Activated CD4-positive, alpha-beta T cell treated with anti-CD3 and anti-CD28 coated beads, Interleukin-2, amount 50 U/mL, for 24 hours (primary cell): ENCODE results near the gene ULK2.
A peak's percentile ranks its signal among the peaks of the same experiment; 100 is the strongest.

Experiments
- DNase-seq, 2 donors: peaks; one replicate each; pipeline ENCODE4 v3.0.0-alpha.2; 2020; ENCODE audit warnings: low read depth in 1 of 2, low spot score in 1 of 2

The ULK2 gene

DNA sequence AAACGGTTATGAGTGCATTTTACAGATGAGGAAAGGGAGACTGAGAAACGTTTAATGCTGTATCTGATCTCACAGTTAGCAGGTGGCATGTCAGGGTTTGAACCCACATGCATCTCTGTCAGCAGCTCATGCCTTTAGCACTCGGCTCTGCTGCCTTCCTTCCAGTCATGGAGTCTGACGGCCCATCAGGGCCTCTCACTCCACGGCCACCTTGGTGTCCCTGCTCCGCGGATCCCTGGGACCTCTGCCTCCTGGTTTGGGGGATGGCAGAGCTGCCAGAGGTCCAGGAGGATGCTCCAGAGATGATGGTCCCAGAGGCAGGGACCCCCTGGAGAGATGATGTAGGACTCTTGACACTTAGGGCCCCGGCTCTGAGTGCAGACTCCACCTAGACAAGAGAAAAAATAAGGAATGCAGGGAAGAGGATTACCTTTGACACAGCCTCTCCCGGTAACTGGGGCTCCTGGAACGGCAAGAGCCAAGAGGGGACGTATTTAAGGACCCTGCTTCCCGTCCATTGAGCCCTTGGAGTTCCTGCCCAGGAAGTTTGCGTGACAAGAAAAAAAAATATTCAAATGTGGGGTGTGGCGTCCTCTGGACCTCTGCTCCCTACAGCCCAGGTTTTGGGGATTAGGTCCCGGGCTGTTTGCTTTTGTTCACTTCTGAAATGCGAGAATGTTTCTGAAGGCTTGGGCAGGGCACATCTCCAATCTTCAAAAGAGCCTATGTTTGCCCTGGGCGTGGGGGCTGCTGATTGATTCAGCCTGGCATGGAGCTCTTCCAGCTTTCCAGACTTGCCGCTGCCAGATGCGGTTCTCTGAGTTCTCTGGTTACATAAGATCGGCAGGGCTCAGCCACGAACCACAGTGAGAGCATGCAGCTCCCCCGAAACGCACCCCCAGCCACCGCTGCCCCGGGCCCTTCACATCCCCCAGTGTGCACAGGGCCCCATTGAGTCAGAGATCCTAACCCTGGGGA, 119.6 kb downstream of the ULK2 start, which contains the start of gene ALDH3A1:
Gene ALDH3A1, minus strand, starts transcription at position 470 of the 978 bp plus-strand sequence. CDS start 3,169 bp downstream, outside the sequence.
- no peak for DNase-seq

DNA sequence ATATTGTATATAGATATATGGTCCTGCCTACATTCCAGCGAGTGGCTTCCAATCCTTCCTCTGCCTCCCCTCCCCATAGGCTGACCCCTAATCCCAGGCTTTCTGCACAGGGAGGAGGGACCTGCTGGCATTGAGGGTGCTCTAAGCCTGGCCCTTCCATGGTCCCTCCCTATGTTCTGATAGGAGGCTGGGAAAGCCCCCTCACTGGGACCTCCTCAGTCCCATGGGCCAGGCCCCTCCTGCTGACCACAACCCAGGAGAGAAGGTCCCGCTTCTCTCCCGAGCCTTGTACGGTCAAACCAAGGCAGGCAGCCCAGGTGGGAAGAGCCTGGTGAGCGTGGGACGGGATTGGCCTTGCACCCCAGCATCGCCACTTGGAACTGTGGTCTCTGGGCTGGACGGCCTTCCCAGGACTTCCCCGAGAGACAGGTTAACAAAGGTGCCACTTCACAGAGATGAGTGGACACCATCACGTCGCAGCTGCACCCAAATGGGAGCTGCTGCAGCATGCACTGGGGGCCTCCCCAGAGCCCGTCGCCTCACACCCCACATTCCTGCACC, 120.5 kb downstream of the ULK2 start:
- no peak for DNase-seq

DNA sequence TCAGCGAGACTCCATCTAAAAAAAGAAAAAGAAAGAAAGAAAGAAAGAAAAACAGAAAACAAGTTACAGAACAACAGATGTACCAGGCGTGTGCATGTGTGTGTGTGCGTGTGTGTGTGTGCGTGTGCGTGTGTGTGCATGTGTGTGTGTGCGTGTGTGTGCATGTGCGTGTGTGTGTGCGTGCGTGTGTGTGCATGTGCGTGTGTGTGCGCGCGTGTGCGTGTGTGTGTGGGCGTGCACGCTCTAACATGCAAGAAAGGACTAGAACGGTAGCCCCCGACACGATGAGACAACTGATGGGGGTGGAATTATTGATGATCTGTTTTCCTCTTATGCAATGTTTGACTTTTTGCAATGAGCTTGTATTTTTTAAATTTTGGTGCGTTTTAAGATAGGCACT, 121.2 kb downstream of the ULK2 start:
- DNase-seq, result no peak

DNA sequence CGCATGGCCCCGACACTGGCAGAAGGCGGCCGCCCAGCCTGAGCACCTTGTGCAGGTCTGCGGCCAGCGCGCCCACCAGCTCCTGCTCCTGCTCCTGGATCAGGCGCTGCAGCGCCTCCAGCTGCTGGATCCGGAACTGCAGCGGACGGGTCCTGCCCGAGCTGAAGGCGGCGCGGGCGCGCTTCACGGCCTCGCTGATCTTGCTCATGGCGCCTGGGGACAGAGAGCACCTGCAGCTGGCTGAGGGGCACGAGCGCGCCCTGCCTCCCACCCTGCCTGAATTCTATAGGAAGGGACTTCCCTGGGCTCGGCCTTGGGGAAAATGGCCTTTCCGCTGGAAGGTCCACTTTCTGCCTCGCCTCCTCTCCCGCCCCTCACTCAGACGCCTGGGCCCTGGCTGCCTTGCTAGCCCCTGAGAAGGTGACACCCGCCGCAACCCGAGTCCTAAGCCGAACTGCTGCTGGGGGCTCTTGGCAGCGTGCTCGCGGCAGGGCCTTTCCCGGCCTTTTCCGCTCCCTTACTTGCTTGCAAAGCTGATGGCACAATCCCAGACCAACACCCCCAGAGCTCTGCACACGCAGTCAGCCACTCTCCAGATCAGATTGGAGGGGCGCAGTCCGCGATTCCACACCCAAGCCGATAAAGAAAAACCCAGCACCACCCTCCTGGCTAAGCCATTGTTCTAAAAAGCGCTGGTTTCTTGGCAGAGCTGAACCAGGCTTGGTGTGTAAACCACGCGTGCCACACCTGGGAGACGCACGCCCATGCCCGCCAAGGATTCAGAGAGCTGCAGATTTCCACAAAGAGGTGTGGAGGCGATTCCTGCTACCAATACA, 122.6 kb downstream of the ULK2 start:
- peak; percentile 69 to 76 for DNase-seq

DNA sequence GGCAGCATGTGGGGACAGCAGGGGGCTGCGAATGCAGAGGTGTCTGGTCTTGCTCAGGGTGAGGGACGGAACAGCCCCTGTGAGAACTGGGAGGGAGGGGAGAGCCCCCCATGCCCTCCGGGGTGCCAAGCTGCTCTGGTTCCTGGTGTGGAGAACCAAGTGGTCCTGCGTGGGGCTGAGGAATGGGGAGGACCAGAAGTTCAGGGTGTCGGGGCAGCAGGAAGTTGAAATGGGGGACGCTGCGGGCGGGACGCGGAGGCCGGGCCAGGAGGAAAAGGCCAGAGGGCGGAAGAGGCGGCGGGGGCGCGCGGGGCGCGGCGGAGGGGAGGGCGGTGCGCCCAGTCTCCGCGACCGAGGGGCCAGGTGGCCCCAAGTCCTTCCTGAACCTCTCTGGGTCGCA, 123.2 kb downstream of the ULK2 start:
- DNase-seq, result no peak

DNA sequence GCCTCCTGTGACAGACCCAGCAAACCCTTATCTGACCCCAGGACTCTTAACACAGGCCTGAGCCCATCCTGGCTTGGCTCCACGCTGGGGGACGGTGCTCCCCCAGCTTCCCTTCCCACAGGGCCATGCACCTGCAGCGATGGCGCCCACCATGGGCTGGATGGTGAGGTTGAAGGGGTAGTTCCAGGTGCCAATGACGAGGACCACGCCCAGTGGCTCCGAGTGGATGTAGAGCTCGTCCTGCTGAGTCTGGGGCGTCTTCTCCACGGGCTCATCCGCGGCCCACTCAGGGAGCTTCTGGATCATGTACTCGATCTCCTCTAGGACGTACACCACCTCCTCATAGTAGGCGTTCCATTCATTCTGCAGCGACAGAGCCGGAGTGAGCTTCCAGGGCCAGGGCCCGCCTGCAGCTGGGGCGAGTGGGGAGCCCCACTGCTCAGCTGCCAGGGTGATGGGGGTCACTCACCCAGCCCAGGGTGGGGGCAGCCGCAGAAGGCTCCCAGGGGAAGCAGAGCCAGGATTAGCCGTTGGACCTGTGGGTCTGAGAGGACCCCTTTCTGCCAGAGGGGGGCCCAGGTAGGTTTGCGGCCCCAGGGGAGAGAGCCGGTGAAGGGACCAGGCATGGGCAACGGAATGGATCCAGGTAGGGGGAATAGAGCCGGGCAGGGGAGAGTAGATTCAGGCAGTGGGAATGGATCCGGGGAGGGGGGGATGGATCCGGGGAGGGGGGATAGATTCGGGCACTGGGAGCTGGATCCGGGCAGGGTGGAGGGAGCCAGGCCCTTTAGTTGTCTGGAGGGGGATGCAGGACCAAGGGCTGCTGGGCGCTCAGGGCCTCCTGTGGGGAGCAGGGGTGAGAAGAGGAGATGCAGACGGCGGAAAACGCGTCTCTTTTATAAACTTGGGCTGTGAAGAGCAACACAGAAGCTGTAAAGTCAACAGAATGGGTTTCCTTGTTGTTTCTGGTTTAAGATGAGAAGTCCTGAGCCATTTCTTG, 124.3 kb downstream of the ULK2 start:
- no peak for DNase-seq

DNA sequence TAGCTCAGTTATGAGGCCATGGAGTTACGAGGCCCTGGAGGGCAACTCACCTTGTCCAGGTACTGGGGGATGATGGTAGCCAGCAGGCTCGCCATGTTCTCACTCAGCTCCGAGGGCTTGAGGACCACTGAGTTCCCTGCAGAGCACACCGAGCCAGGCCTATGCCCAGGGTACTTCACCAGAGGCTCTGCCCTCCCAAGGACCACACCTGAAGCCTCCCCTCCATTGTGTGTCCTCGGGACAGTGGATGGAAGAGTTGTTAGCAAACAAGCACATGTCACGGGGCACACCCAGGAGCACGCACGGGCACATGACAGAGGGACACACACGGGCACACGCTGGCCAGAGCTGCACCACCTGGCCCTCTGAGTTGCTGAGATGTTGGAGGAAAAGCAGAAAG, 125.2 kb downstream of the ULK2 start:
- no peak for DNase-seq

DNA sequence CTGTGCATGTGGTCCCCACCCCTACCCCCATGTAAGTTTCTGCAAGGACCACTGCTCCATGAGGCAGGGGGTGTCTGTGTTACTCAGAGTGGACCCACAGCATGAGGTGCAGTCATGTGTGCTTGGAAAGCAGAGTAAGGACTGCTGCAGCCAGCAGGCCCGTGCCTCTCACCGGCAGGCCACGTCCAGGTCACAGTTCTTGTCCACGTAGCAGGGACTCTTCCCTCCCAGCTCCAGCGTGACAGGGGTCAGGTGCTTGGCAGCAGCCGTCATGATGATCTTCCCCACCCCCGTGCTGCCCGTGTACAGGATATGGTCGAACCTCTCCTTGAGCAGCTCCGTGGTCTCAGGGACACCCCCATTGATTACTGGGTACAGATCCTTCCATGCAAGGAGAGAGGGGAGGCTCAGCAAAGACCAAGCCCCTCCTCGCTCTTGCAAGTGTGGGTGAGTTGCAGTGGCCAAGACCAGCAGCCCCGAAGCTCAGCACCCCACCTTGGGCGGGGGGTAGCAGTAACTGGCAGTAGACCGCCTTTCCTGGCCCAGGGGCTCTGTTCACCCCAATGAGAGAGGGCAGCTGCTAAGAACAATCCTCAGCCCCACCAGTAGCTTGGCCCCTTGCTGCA, 125.8 kb downstream of the ULK2 start:
- DNase-seq, result no peak

DNA sequence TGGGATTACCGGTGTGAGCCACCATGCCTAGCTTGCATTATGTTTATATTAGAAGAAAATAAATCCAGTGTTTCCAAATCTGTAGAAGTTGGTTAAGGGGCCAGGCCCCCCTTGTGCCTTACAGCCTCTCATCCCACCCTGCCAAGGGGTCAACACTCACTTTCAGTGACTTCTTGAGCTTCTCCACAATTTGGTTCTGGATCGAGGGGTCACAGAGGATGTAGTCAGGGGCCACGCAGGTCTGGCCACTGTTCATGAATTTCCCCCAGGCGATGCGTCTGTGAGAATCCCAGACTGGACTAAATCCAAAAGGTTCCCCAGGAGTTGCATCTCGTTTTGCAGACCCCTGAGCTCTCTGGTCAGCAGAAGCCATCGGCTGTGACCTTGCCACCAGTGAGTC, 126.8 kb downstream of the ULK2 start:
- DNase-seq, result no peak

DNA sequence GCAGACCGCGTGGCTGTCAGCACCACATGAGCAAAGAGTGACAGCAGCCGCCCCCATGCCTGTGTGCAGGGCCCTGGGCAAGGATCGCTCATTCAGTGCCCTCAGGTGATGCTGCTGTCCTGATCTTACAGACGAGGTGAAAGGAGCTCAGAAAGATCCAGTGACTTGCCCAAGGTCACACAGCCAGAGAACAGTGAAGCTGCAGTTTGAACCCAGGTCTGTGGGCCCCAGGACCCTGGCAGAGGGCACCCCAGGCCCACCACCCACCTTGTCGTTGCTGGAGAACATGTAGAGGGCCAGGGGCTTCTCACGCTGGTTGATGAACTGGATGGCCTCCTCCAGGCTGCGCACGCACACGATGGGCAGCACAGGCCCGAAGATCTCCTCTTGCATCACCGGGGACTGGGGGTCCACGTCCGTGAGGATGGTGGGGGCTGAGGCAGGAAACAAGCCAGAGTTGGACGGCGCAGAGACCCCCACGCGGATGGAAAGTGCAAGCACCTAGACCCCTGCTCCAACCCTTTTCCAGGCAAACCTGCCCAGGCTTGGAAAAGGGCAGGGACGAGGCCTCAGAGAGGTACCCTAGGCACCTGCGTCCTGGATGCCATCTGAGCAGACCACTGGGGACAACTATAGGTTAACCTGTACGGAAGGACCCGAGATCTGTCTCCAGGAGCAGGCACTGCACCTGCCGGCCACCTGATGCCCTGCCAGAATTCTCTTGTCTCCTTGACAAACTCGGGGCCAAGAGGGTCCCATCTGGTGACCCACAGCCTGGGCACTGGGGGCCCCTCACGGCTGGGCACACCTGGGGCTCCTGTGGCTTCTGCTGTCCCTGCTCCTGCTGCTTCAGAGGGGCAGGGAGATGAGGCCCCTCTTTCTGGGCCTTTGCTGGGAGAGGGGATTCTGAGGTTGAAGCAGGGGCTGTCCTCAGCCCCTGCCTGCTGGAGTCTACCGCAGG, 128.2 kb downstream of the ULK2 start:
- no peak for DNase-seq

DNA sequence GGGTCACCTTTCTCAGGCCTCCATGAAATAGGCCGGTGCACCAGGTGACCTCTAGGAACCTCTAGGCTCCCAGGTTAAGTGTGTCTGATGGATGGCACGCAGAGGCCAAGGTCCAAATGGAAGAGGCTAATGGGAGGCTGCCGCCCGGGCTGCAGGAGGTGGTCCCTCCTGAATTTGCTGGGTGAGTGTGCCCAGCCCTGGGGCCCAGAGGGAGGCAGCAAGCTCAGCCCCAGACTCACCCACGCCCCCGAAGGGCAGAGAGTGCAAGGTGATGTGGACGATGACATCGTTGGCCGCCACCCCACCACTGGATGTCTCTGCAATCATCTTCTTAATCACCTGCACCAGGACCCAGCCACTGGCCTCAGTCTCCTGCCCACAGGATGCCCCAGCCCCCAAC, 129.0 kb downstream of the ULK2 start:
- DNase-seq, result no peak

DNA sequence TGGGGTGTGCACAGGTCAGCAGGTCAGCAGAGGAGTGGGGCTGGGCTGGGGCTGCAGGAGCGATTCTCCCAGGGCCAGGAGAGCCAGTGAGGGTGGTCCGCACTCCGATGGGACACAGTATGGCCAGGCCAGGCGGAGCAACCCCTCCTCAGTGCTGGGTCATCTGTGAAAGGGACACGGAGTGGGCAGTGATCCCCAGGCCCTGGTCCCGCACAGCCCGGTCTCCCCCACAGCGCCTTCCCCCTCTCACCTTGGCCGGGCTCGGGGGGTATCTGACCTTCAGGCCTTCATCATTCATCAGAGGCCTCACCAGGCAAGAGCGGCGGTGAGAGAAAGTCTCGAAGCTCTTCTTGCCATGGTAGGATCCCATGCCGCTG, 129.7 kb downstream of the ULK2 start:
- DNase-seq, result no peak

DNA sequence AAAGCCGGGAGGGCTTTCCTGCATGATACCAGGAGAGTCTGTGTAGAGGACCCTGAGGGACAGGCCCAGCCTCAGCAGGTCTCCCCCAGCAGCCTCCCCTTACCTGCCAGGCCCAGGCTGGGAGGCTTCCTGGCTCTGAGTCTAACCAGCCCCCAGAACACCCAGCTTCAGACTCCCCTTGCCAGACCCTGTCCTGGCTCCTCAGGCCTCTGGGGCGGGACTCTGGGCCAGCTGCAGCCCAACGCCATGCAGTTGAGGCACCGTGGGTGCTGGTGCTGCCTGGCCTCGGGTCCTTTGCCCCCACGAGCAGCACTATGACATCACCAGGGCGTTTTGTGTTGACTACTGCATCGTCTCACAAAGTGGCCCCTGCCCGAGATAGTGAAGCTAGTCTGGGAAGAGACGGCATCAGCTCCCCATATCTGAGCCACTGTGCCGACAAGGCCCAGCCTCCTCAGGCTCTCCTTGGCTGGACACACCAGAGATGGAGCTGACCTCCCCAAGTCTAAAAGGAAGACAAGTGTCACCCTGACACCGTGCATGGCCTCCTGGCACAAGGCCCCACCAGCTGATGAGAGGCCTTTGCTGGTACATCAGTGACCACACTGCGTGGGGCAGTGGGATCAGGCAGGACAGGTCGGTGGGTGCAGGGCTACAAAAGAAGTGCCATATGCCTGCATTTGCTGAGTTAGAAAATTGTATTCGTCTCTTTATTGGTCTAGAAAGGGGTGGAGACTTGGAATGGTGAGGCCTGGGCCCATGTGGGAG, 130.2 kb downstream of the ULK2 start:
- DNase-seq, result no peak

DNA sequence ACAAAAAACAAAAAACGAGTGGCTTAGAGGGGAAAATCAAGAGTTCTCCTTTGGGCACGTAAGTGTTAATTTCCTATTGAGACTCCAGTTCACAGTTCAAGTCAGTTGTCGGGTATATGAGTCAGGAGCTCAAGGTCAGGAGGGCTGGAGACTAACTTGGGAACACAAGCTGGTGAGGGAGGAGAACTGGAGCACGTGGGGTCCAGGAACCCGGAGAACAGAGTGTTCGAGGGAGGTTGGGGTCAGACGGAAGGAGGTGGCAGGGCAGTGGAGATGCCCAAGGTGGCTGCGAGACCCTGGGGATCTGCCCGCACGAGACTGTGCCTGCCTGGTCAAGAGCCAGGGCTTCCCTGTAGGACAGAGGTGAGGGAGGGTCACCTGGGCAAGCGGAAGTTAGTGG, 131.7 kb downstream of the ULK2 start:
- DNase-seq, result no peak

DNA sequence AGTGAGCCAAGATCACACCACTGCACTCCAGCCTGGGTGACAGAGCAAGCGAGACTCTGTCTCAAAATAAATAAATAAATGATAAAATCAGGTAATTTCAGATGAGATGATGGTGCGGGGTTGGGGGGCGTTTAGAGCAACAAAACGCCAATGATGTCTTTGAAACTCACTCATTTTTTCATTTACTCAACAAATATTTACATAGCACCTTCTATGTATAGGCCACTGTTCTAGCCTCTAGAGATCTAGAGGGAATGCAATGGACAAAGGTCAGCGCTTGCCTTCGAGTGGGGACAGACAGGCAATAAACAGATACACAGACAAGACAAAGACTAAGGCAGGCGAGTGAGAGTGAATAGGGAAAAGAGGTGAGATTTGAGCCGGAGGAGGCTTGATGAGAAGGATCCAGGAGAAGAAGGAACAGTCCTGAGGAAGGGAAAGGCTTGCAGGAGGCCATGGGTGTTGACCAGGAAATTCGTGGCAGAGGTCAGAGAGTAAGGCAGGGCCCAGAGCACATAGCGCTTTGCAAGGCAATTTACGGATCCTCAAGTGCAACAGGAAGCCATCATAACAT, 133.7 kb downstream of the ULK2 start:
- DNase-seq, result no peak

DNA sequence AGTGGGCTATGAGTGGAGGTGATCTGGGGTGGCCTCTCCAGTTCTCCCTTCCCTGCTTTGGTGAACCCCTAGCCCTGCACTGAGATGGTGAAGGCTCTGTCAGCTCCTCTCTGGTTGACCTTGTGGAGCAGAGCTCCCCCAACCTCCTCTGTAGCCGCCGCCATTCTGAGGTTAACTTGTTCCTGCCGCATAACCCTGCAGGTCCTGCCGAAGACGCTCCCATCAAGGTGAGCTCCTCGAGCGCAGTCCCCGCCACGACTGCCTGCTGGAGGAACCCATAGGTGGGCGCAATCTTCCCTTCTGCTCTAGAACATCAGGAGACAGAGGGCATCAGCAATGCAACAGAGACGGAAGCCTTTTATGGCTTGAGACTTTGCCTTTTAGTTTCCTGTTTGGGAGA, 136.1 kb downstream of the ULK2 start:
- no peak for DNase-seq

DNA sequence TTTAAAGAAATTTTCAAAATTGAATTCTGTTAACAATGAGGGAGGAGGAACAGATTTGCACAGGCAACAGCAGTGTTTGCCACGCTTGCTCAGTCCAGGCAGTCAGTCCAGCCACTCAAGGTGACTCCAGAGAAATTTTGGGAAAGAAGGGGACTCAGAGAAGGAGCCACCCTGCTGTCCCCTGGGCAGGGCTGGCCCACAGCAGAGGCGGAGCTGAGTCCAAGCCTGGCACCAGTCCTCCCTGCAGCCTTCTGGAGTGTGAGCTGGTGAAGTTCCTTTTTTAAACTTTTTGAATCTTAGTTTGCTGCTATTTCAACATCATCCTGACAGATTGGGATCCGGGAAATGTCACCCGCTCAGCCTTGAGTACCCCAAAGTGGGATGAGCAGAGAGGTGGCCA, 136.9 kb downstream of the ULK2 start:
- DNase-seq, result no peak

DNA sequence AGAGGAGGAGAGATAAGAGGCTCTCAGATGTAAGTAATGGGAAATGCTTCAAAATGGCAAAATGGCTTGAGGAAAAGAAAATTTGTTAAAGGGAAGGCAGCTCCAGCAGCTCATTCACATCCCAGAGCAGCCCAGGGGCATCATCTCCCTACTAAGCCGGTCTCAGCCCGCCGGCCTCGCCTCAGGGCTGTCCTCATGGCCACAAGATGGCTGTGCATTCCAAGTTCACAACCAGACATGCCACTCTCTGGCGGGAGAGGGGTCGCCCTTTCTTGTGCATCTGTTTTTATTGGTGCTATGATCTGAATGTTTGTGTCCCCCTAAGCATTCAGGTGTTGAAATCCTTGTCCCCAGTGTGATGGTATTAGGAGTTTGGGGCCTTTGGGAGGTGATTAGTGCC, 137.8 kb downstream of the ULK2 start:
- DNase-seq, result no peak
